Mesenchymal stem cell (in vitro differentiated cells and primary cell): ENCODE results near the gene ENDOD1.

Experiments
- DNase-seq: peaks from one replicate; pipeline ENCODE4 v3.0.0-alpha.2; 2013
- H2AFZ ChIP-seq: one replicate; pipeline ENCODE4 v1.6.1; 2013; ENCODE audit warnings: low read depth, mild to moderate bottlenecking, control low read depth, inconsistent platforms, low read length, moderate library complexity
- H2AK5ac ChIP-seq: 2 replicates; pipeline ENCODE4 v1.6.1; 2013; ENCODE audit warnings: low read length, moderate library complexity, mild to moderate bottlenecking, inconsistent platforms; ENCODE audit not compliant: severe bottlenecking
- H2BK120ac ChIP-seq: one replicate; pipeline ENCODE4 v1.6.1; 2013; ENCODE audit warnings: low read depth, mild to moderate bottlenecking, inconsistent platforms, low read length, moderate library complexity
- H2BK12ac ChIP-seq, 2 experiments: one replicate each; pipeline ENCODE4 v1.6.1; 2013; ENCODE audit warnings: inconsistent platforms in 2 of 2, low read length in 2 of 2, mild to moderate bottlenecking in 2 of 2, moderate library complexity in 2 of 2, control low read depth in 1 of 2
- H2BK15ac ChIP-seq: one replicate; pipeline ENCODE4 v1.6.1; 2013; ENCODE audit warnings: mild to moderate bottlenecking, low read depth, inconsistent platforms; ENCODE audit not compliant: poor library complexity, severe bottlenecking
- H2BK5ac ChIP-seq: 2 replicates; pipeline ENCODE4 v1.6.1; 2013; ENCODE audit warnings: low read depth, mild to moderate bottlenecking, low read length, control low read depth, inconsistent platforms; ENCODE audit not compliant: poor library complexity, severe bottlenecking
- H3K14ac ChIP-seq, 2 experiments: one replicate each; pipeline ENCODE4 v1.6.1; 2013; ENCODE audit warnings: inconsistent platforms in 2 of 2, low read length in 2 of 2, control low read depth in 1 of 2, mild to moderate bottlenecking in 1 of 2, moderate library complexity in 1 of 2
- H3K18ac ChIP-seq, 2 experiments: one replicate each; pipeline ENCODE4 v1.6.1; 2013; ENCODE audit warnings: inconsistent platforms in 2 of 2, low read length in 2 of 2, control low read depth in 1 of 2, low read depth in 1 of 2, mild to moderate bottlenecking in 1 of 2
- H3K23ac ChIP-seq, 2 experiments: one replicate each; pipeline ENCODE4 v1.6.1; 2013; ENCODE audit warnings: inconsistent platforms in 2 of 2, low read length in 2 of 2, mild to moderate bottlenecking in 2 of 2, moderate library complexity in 2 of 2, control low read depth in 1 of 2
- H3K27ac ChIP-seq: 2 replicates; pipeline ENCODE4 v1.5.1; 2013; ENCODE audit warnings: mild to moderate bottlenecking, moderate library complexity, low read length, control low read depth, inconsistent platforms; ENCODE audit not compliant: poor library complexity, severe bottlenecking
- H3K27me3 ChIP-seq, 2 experiments: 2 replicates each; pipeline versions ENCODE4 v1.6.1 to v1.7.0; 2013; ENCODE audit warnings: low read length in 2 of 2, mild to moderate bottlenecking in 2 of 2, moderate library complexity in 2 of 2, control low read depth in 1 of 2, inconsistent platforms in 1 of 2; ENCODE audit not compliant: control insufficient read depth in 1 of 2, insufficient read depth in 1 of 2
- H3K36me3 ChIP-seq, 2 experiments: 2 replicates each; pipeline versions ENCODE4 v1.6.1 to v1.7.0; 2013; ENCODE audit warnings: low read length in 2 of 2, control low read depth in 1 of 2, inconsistent platforms in 1 of 2, low read depth in 1 of 2, mild to moderate bottlenecking in 1 of 2; ENCODE audit not compliant: insufficient read depth in 2 of 2, control insufficient read depth in 1 of 2
- H3K4ac ChIP-seq, 2 experiments: one replicate each; pipeline ENCODE4 v1.6.1; 2013; ENCODE audit warnings: inconsistent platforms in 2 of 2, low read length in 2 of 2, mild to moderate bottlenecking in 2 of 2, moderate library complexity in 2 of 2, control low read depth in 1 of 2, low read depth in 1 of 2
- H3K4me1 ChIP-seq: 2 replicates; pipeline ENCODE4 v1.6.1; 2013; ENCODE audit warnings: low read depth, low read length, control low read depth; ENCODE audit not compliant: control insufficient read depth, insufficient read depth
- H3K4me2 ChIP-seq: 2 replicates; pipeline ENCODE4 v1.6.1; 2013; ENCODE audit warnings: low read length, mild to moderate bottlenecking, inconsistent platforms; ENCODE audit not compliant: poor library complexity, severe bottlenecking
- H3K4me3 ChIP-seq, 2 experiments: 2 replicates each; pipeline versions ENCODE4 v1.5.1 to v1.7.0; 2013; ENCODE audit warnings: low read length in 2 of 2, mild to moderate bottlenecking in 2 of 2, control low read depth in 1 of 2, low read depth in 1 of 2; ENCODE audit not compliant: insufficient read depth in 1 of 2
- H3K79me1 ChIP-seq: replicated peaks from 2 replicates; pipeline ENCODE4 v1.6.1; 2013; ENCODE audit warnings: mild to moderate bottlenecking, control low read depth, low read length, inconsistent platforms; ENCODE audit not compliant: poor library complexity, severe bottlenecking
- H3K9ac ChIP-seq: 2 replicates; pipeline ENCODE4 v1.7.0; 2013; ENCODE audit warnings: mild to moderate bottlenecking, low read length, moderate library complexity
- H3K9me3 ChIP-seq: 2 replicates; pipeline ENCODE4 v1.7.0; 2013; ENCODE audit warnings: mild to moderate bottlenecking, low read length; ENCODE audit not compliant: control insufficient read depth
- H4K8ac ChIP-seq: one replicate; pipeline ENCODE4 v1.6.1; 2013; ENCODE audit warnings: inconsistent platforms, mild to moderate bottlenecking, low read length, moderate library complexity
- H4K91ac ChIP-seq: one replicate; pipeline ENCODE4 v1.6.1; 2013; ENCODE audit warnings: mild to moderate bottlenecking, low read length, inconsistent platforms
- WGBS: methylation state at CpG from one replicate; pipeline ENCODE4 v1.1.7; 2013; ENCODE audit warnings: mixed read lengths; 5-methylcytosine and 5-hydroxymethylcytosine counted together

The ENDOD1 gene

GRCh38 chr11:95086151-95086550 lies 3.5 kb upstream of the ENDOD1 start:
- Histone ChIP-seq H3K4me1 (peaks cover 9% of the 10 kb centered on the region), H2BK120ac (no peak overlapping the region), H3K79me1 (peaks cover 3% of the 10 kb centered on the region), H3K14ac (no peak overlapping the region), H3K27ac (no peak overlapping the region), H3K23ac (no peak overlapping the region), H3K18ac (no peak overlapping the region), H4K91ac (no peak overlapping the region), H2BK5ac (no peak overlapping the region), H2BK12ac (no peak overlapping the region), H2AK5ac (no peak overlapping the region), H3K4me3 (no peak overlapping the region), H2AFZ (no peak overlapping the region), H2BK15ac (no peak overlapping the region), H3K4ac (no peak overlapping the region), H4K8ac (no peak overlapping the region), H3K36me3 (no peaks in the 10 kb centered on the region), H3K27me3 (no peaks in the 10 kb centered on the region), H3K9ac (no peak overlapping the region), H3K4me2 (no peak overlapping the region), H3K9me3 (no peaks in the 10 kb centered on the region)
- DNase-seq, result no peak
- WGBS, result 79% methylated on average over 2 of the region's 2 CpGs

DNA sequence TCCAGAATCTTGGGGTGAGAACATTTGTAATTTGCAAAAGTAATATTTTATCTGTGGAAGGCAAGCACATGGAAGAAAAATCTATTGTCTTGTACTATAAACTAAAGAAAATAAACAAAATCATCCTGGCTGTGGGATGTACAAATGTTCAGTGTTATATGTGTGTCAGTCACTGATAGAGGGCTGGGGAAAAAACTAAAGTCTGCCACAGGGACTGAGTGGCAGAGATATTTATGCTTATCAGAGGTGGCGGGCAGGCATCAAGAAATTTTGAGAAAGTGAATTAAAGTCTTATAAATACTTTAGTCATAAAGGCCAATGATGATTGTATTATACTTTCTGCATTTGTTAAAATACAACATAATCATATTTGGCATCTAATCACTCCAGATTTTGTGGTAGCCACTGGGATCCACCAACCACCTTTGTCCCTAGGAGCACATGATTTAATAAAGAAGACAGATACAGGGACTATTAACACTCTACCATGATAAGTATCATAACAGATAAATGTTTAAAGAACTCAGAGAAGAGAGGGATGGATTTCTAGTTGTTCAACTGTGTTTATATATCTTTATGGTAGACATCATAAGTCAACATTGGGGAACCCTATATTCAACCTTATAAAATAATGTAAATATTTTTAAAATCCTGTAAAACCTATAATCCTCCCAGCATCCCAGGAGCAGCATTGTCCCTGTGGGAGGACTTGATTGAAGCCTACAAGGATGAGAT lies 2.6 kb upstream of the ENDOD1 start:
- Histone ChIP-seq H2BK5ac (no peak overlapping the region), H2BK15ac (no peak overlapping the region), H3K23ac (no peak overlapping the region), H3K9me3 (no peaks in the 10 kb centered on the region), H3K4me2 (no peak overlapping the region), H3K18ac (no peak overlapping the region), H3K14ac (no peak overlapping the region), H3K27me3 (no peaks in the 10 kb centered on the region), H3K4ac (no peak overlapping the region), H4K91ac (no peak overlapping the region), H2AFZ (no peak overlapping the region), H2BK12ac (no peak overlapping the region), H3K9ac (no peak overlapping the region), H3K4me3 (no peak overlapping the region), H2AK5ac (no peak overlapping the region), H3K79me1 (peaks cover 4% of the 10 kb centered on the region), H3K27ac (no peak overlapping the region), H2BK120ac (no peak overlapping the region), H4K8ac (no peak overlapping the region), H3K36me3 (no peaks in the 10 kb centered on the region), H3K4me1 (peaks cover 6% of the 10 kb centered on the region)
- 100% methylated on average over 1 of the region's 1 CpG for WGBS
- DNase-seq, result no peak

- H3K18ac ChIP-seq, result peak overlapping the region; percentile 79 to 87
- H2BK120ac ChIP-seq, result peak overlapping the region; percentile 77
- peak overlapping the region; percentile 83 for H2AFZ ChIP-seq
- peak overlapping the region; percentile 26 to 68 for H3K4ac ChIP-seq
- peak overlapping the region; percentile 87 for H3K9ac ChIP-seq
- H3K4me2 ChIP-seq, result peak overlapping the region; percentile 83
- H4K91ac ChIP-seq, result peak overlapping the region; percentile 81
- H2BK5ac ChIP-seq, result no peak overlapping the region
- H3K14ac ChIP-seq, result no peak overlapping the region
- peaks cover 16% of the 10 kb centered on the region for H3K4me1 ChIP-seq
- H2BK12ac ChIP-seq, result peak overlapping the region in 1 of 2 experiments; percentile 91
- no peak overlapping the region for H3K23ac ChIP-seq
- no peaks in the 10 kb centered on the region for H3K36me3 ChIP-seq
- peak overlapping the region; percentile 76 for H4K8ac ChIP-seq
- peak overlapping the region; percentile 47 for H3K27ac ChIP-seq
- peak overlapping the region; percentile 82 to 86 for H3K4me3 ChIP-seq
- no peaks in the 10 kb centered on the region for H3K27me3 ChIP-seq
- peaks cover 4% of the 10 kb centered on the region for H3K79me1 ChIP-seq
- DNase-seq, result no peak
- H2BK15ac ChIP-seq, result peak overlapping the region; percentile 98
- WGBS, result 24% methylated on average over 22 of the region's 27 CpGs
- no peaks in the 10 kb centered on the region for H3K9me3 ChIP-seq
- no peak overlapping the region for H2AK5ac ChIP-seq
Observed at GRCh38 chr11:95088946-95089619, 563 bp upstream of the ENDOD1 start.

- H3K9ac ChIP-seq, result no peak overlapping the region
Observed at GRCh38 chr11:95091663-95092180, 2.1 kb downstream of the ENDOD1 start.

More at GRCh38 chr11:95091663-95092180, 2.1 kb downstream of the ENDOD1 start:
- Histone ChIP-seq H2BK120ac (no peak overlapping the region), H3K36me3 (no peaks in the 10 kb centered on the region), H3K79me1 (peaks cover 4% of the 10 kb centered on the region), H2BK5ac (no peak overlapping the region), H2AFZ (no peak overlapping the region), H3K4me3 (peak overlapping the region in 1 of 2 experiments; percentile 86), H4K8ac (no peak overlapping the region), H2AK5ac (no peak overlapping the region), H4K91ac (no peak overlapping the region), H3K27ac (no peak overlapping the region), H3K18ac (peak overlapping the region in 1 of 2 experiments; percentile 18), H3K4me1 (peaks cover 13% of the 10 kb centered on the region), H2BK12ac (no peak overlapping the region), H3K27me3 (no peaks in the 10 kb centered on the region), H2BK15ac (no peak overlapping the region), H3K14ac (no peak overlapping the region), H3K9me3 (no peaks in the 10 kb centered on the region), H3K4me2 (no peak overlapping the region), H3K23ac (no peak overlapping the region), H3K4ac (peak overlapping the region in 1 of 2 experiments; percentile 41)
- DNase-seq, result no peak
